GM19468 (cell line): ENCODE results near the gene ISOC2.
"Not testable (repeated sequence)": the region's sequence is repeated elsewhere in the genome, so short reads cannot be mapped to it uniquely, and the experiment has no call there.

Source experiments
- ATAC-seq: cut with Tn5 transposase; IDR thresholded peaks from one replicate; pipeline ENCODE4 v1.9.1; 2021; ENCODE audit warnings: mild to moderate bottlenecking, moderate library complexity, moderate number of reproducible peaks; ENCODE audit not compliant: unreplicated experiment; ENCODE audit errors: extremely low read depth

The ISOC2 gene, protein sequence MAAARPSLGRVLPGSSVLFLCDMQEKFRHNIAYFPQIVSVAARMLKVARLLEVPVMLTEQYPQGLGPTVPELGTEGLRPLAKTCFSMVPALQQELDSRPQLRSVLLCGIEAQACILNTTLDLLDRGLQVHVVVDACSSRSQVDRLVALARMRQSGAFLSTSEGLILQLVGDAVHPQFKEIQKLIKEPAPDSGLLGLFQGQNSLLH

GRCh38 chr19:55461259-55461973 is at the start of gene ISOC2:
ISOC2 (minus strand) TSS chr19:55461642; CDS start chr19:55456486, 5,156 bp downstream.
- peak; percentile 84 for ATAC-seq

DNA sequence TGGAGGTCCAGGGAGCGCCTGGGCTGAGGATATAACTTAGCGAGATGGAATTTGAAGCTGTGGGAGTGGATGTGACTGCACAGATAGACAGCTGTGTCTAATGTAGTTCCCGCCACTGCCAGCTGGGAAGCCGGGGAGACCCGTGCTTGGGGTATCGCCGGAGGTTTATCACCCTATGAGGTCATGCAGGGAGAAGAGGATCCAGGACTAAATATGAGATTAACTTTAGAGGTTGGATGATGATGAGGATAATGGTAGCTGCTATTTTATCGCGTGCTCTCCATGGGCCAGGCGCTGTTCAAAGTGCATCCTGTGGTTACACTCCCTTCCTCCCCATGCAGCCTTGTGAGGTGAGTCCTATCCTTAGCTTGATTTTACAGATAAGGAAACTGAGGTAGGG is 46.7 kb upstream of the ISOC2 start:
- no peak for ATAC-seq

DNA sequence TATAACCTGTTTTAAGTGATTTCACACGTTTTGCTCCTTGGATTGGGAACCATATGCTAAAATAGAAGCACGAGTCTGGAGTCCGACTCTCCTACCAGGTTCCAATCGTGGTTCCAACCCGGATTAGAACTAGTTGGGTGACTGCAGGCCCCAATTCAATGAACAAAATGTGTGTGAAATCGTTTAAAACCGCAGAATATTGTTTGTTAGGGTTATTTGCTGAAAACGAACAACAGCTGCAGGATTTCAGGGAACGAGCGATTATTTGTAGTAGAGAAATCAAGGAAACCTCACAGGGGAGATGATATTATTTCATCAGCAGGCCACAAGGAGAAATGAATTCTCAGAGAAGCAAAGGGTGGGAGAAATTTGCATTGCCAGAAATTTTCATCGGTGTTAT is 43.5 kb upstream of the ISOC2 start:
- ATAC-seq: no peak

- ATAC-seq: no peak
These were observed 42.8 kb upstream of the ISOC2 start for GRCh38 chr19:55504252-55504603.

GRCh38 chr19:55503502-55504251 is 42.2 kb upstream of the ISOC2 start:
- ATAC-seq: peak; percentile 75

GRCh38 chr19:55503157-55503501 is 41.7 kb upstream of the ISOC2 start:
- ATAC-seq: no peak

DNA sequence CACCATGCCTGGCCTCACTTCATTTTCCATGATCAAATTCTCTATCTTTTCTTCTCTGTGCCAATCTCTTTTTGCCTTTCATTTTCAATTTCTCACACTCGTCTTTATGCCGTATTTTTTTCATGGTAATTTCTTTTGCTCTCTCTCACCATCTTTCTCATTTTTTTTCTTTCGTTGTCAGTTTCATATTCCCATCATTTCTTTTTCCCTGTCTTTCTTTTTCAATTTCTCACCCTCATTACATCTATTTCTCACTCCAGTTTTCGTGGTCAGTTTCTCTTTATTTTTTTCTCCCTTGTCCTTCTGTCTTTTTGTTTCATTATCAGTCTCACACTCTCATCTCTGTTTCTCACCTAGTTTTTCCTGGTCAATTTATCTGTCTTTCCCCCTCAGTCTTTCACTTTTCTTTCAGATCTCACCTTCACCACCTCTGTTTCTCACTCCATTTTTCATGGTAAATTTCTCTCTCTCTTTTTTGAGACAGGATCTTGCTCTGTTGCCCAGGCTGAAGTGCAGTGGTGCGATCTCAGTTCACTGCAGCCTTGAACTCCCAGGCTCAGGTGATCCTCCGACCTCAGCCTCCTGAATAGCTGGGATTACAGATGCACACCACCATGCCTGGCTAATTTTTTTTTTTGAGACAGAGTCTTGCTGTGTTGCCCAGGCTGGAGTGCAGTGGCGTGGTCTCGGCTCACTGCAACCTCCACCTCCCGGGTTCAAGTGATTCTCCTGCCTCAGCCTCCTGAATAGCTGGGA is 40.9 kb upstream of the ISOC2 start:
- no peak for ATAC-seq

DNA sequence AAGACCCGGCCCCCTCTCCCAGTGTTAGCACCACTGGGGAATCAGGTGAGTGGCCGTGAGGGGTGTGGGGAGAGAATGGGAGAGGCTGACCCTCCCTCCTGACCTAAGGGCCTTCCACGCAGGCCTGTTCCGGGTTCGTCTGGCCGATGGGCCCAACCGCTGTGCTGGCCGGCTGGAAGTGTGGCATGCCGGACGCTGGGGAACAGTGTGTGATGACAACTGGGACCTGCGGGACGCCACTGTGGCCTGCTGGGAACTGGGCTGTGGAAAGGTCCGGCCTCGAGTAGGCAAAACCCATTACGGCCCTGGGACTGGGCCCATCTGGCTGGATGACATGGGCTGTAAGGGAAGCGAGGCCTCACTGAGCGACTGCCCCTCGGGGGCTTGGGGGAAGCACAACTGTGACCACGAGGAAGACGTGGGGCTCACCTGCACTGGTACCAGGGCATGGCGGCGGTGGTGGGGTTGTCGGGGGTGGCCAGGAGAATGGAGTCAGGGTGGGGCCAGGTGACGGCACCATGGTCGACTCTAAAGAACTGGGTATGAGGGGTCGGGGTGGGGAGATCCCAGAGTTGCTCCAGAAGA is 39.0 kb upstream of the ISOC2 start:
- no peak for ATAC-seq

DNA sequence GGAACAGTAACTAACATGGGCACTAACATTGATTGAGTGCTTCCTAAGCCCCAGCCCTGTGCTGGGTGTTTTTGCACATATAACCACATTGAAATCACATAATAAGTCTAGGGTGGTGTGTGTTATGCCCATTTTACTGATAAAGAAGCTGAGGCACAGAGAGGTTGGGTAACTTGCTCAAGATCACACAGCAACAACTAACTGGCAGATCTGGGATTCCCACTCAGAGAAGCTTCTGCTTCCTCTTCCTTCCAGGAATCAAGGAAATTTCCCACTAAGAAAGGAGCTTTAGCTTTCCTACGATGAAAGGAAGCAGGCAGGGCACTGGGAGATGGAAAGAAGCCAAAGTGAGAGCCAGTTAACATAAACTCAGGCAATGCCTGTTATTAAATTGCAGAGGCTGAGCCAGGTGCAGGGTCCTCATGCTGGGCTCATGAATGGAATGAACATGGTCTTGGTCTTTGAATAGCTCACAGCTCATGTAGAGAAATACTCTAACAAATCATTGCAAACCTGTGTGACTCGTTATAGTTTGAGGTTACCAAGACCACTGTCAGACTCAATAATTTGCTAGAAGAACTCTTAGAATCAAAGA is 36.9 kb upstream of the ISOC2 start:
- ATAC-seq: no peak

- no peak for ATAC-seq
These were observed 36.3 kb upstream of the ISOC2 start for GRCh38 chr19:55497763-55498162.

DNA sequence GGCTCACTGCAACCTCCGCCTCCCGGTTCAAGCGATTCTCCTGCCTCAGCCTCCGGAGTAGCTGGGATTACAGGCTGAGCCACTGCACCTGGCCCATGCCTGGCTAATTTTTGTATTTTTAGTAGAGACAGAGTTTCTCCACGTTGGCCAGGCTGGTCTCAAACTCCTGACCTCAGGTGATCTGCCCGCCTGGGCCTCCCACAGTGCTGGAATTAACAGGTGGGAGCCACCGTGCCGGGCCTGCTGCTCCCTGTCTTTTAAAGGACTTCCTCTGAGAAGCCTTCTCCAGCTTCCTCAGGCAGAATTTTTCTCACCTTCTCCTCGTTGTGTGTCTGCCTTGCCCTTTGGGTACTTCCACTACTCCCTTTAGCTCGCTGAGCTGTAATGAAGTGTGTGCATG is 35.4 kb upstream of the ISOC2 start:
- ATAC-seq: not testable (repeated sequence)

- no peak for ATAC-seq
These were observed 34.4 kb upstream of the ISOC2 start for GRCh38 chr19:55495646-55496349.

- ATAC-seq: no peak
These were observed 32.8 kb upstream of the ISOC2 start for GRCh38 chr19:55494172-55494761.

- ATAC-seq: no peak
These were observed 32.3 kb upstream of the ISOC2 start for GRCh38 chr19:55493645-55494171.

DNA sequence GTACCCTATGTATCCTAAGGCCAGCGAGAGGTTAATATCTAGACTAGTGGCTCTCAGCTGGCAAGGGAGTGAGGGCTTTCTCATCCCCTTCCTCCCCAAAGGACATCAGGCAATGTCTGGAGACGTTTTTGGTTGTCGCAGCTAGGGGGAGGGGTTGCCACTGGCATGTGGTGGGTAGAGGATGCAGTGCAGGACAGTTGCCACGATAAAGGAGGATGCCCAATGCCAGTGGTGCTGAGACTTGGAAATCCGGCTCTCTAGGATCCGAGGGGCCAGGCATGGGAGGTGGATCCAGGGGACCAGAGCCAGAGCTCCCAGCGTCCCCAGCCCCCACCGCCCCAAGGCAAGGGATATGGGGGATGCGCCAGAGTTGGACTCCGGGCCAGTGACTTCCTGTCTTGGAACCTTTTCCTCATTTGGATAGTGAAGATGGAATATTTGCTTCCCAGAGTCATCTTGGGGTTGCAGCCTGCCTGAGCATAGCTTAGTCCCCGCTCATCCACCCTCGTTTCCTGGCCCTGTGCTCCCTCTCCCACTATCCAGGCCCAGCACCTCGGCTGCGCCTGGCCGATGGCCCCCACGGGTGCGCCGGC is 31.7 kb upstream of the ISOC2 start:
- ATAC-seq: no peak

DNA sequence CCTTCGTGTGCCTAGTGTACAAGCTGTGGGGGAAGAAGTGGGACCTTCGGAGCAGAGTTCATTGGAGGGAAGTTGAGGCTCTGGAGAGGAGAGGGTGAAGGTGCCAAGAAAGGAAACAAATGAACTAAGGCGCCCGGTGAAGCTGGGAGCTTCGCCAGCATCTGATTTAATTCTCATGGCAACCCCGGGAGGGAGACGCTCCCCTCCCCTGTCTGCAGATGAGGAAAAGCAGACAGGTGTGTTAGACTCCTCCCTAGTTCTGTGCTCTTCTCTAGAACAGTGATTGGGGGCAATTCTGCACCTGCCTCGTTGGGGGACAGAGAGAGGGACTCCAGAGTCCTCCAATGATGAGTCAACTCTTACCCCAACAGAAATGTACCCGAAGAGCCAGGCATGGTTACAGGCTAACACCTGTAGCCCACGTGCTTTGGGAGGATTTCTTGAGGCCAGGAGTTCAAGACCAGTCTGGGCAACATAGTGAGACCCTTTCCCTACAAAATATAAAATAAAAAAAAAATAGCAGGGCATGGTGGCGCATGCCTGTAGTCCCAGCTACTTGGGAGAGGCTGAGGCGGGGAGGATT is 31.0 kb upstream of the ISOC2 start:
- no peak for ATAC-seq

- ATAC-seq: no peak
These were observed 30.3 kb upstream of the ISOC2 start for GRCh38 chr19:55491546-55492360.
